Natural killer cell (primary cell): Measurements from ENCODE around the gene ANKRD13A. TPM values are rescaled to one million over a fixed set of nuclear protein-coding genes. Genes with fewer than 3 reads are reported as not detected.
A peak's percentile ranks its signal among the peaks of the same experiment; 100 is the strongest.

Experiments
- ATAC-seq, 3 donors: fragments of 150-1000 bp in 2 of 3; fragments of 200-7000 bp in 1 of 3; cut with Tn5 transposase; 1 replicate in 1 of 3; 2 replicates in 2 of 3; pipeline ENCODE4 v1.10.0; 2021; ENCODE audit warnings: mild to moderate bottlenecking in 2 of 3, moderate library complexity in 2 of 3
- DNase-seq, 2 donors: peaks; one replicate each; pipeline versions ENCODE4 v3.0.0 to v3.0.0-alpha.2; 2013 to 2021; ENCODE audit warnings: mixed read lengths in 1 of 2
- H3K27ac ChIP-seq: one replicate; pipeline ENCODE4 v1.5.1; 2013; ENCODE audit warnings: mild to moderate bottlenecking, low read length
- H3K27me3 ChIP-seq: one replicate; pipeline ENCODE4 v1.6.1; 2013; ENCODE audit warnings: low read length; ENCODE audit not compliant: control insufficient read depth, insufficient read depth
- H3K36me3 ChIP-seq: one replicate; pipeline ENCODE4 v1.6.1; 2013; ENCODE audit warnings: low read length; ENCODE audit not compliant: control insufficient read depth, insufficient read depth
- H3K4me1 ChIP-seq: one replicate; pipeline ENCODE4 v1.6.1; 2013; ENCODE audit warnings: low read length; ENCODE audit not compliant: control insufficient read depth, insufficient read depth
- H3K4me3 ChIP-seq: one replicate; pipeline ENCODE4 v1.5.1; 2013; ENCODE audit warnings: low read length
- H3K9me3 ChIP-seq: one replicate; pipeline ENCODE4 v1.6.1; 2013; ENCODE audit warnings: low read length; ENCODE audit not compliant: control insufficient read depth, insufficient read depth
- H3K27ac Mint-ChIP-seq, 2 donors: one replicate each; pipeline ENCODE4 v1.8.0; 2022; ENCODE audit warnings: mild to moderate bottlenecking in 2 of 2, mixed read lengths in 2 of 2, moderate library complexity in 1 of 2
- H3K27me3 Mint-ChIP-seq, 2 donors: one replicate each; pipeline ENCODE4 v1.8.0; 2022; ENCODE audit warnings: low read depth in 2 of 2, mixed read lengths in 2 of 2
- H3K36me3 Mint-ChIP-seq: one replicate; pipeline ENCODE4 v1.8.0; 2022; ENCODE audit warnings: mixed read lengths
- H3K4me1 Mint-ChIP-seq, 2 donors: one replicate each; pipeline ENCODE4 v1.8.0; 2022; ENCODE audit warnings: mixed read lengths in 2 of 2
- H3K4me3 Mint-ChIP-seq: one replicate; pipeline ENCODE4 v1.8.0; 2022; ENCODE audit warnings: mild to moderate bottlenecking, moderate library complexity, mixed read lengths
- H3K9me3 Mint-ChIP-seq, 2 donors: one replicate each; pipeline ENCODE4 v1.8.0; 2022; ENCODE audit warnings: mixed read lengths in 2 of 2
- WGBS: methylation state at CpG from one replicate; pipeline ENCODE4 v1.1.7; 2013; ENCODE audit warnings: missing lambda C conversion rate; ENCODE audit not compliant: insufficient coverage; 5-methylcytosine and 5-hydroxymethylcytosine counted together
- intact Hi-C: fragments of 100-400 bp; cut with micrococcal nuclease; formaldehyde crosslinking; loops from one replicate; pipeline ENCODE4 v1.14.2; 2022
- total RNA-seq, 4 donors: library from RNA; stranded (reverse); fragments of 120-200 nt in 1 of 4; gene quantifications; one replicate each; pipeline versions ENCODE4 v1.2.3 to v1.2.4, GENCODE V29; 2013 to 2022
- TF ChIP-seq, protein P1 (sequence below): fragments of 200-600 bp; IDR thresholded peaks from one replicate; pipeline ENCODE4 v1.8.0; 2022; ENCODE audit warnings: antibody characterized with exemption

The ANKRD13A gene
- 10 to 100 TPM; 74.9 to 93.6 (median 90.7) TPM for total RNA-seq
- total RNA-seq (2013) = 141 TPM

- no peaks in the 10 kb centered on the region for H3K27me3 ChIP-seq
- H3K36me3 ChIP-seq = peaks cover 2% of the 10 kb centered on the region
- peak; percentile 75 to 91 (median 79) for ATAC-seq
- peak within 1 kb of the TSS; percentile 97 for H3K4me3 Mint-ChIP-seq
- H3K36me3 Mint-ChIP-seq = no peaks in the 10 kb centered on the region
- peak; percentile 83 to 96 for DNase-seq
- peak within 1 kb of the TSS; percentile 96 for H3K27ac ChIP-seq
- intact Hi-C loops = loop anchor here (5.0 to 10.0 kb wide), 5 partner anchors 48 to 427 kb away; partner anchors contain the start of genes C12orf76, FAM222A, GLTP and MMAB
- H3K4me1 Mint-ChIP-seq = peaks cover 46 to 67% of the 10 kb centered on the region in 2 donors
- WGBS = under 1% methylated on average over 62 of the region's 62 CpGs
- H3K27me3 Mint-ChIP-seq = no peaks in the 10 kb centered on the region
- peak within 1 kb of the TSS; percentile 93 to 96 for H3K27ac Mint-ChIP-seq
- no peaks in the 10 kb centered on the region for H3K9me3 Mint-ChIP-seq
- TF ChIP-seq, protein P1, sequence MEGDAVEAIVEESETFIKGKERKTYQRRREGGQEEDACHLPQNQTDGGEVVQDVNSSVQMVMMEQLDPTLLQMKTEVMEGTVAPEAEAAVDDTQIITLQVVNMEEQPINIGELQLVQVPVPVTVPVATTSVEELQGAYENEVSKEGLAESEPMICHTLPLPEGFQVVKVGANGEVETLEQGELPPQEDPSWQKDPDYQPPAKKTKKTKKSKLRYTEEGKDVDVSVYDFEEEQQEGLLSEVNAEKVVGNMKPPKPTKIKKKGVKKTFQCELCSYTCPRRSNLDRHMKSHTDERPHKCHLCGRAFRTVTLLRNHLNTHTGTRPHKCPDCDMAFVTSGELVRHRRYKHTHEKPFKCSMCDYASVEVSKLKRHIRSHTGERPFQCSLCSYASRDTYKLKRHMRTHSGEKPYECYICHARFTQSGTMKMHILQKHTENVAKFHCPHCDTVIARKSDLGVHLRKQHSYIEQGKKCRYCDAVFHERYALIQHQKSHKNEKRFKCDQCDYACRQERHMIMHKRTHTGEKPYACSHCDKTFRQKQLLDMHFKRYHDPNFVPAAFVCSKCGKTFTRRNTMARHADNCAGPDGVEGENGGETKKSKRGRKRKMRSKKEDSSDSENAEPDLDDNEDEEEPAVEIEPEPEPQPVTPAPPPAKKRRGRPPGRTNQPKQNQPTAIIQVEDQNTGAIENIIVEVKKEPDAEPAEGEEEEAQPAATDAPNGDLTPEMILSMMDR = no peak
- no peaks in the 10 kb centered on the region for H3K9me3 ChIP-seq
- peak within 1 kb of the TSS; percentile 89 for H3K4me3 ChIP-seq
- peaks cover 49% of the 10 kb centered on the region for H3K4me1 ChIP-seq
Measured at GRCh38 chr12:109998904-109999648, at the start of gene ANKRD13A. ANKRD13A (plus strand) TSS chr12:109999430; CDS start chr12:109999689, 259 bp downstream.

DNA sequence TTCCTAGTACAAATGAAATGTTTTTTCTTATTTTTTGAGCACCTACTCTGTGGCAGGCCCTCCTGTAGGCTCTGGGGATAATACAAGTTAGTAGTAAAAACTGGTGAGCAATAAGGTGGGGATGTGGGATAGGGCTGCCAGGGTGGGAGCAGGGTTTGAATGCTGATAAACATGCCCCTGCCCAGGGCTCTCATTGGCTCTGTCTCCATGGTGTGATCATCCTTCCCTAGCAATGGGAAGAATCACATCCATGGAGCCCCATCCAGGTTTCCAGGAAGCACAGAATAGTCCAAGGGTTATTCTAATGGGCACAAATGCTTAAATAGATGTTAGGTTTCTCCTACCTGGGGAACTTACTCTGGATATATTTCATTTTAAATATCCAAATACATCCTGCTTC is 48.6 kb upstream of the ANKRD13A start:
- Histone ChIP-seq H3K27ac (no peak overlapping the region), H3K4me1 (peaks cover 8% of the 10 kb centered on the region), H3K36me3 (peaks cover 68% of the 10 kb centered on the region), H3K27me3 (no peaks in the 10 kb centered on the region), H3K9me3 (no peaks in the 10 kb centered on the region), H3K4me3 (no peak overlapping the region)
- H3K4me3 Mint-ChIP-seq = no peak overlapping the region
- H3K27ac Mint-ChIP-seq = peak overlapping the region; percentile 76 to 80
- DNase-seq = no peak
- intact Hi-C loops = no loop called here
- peaks cover 64% of the 10 kb centered on the region for H3K36me3 Mint-ChIP-seq
- no peaks in the 10 kb centered on the region for H3K9me3 Mint-ChIP-seq
- H3K27me3 Mint-ChIP-seq = no peaks in the 10 kb centered on the region
- TF ChIP-seq, protein P1 = no peak
- ATAC-seq = no peak
- peaks cover 22 to 28% of the 10 kb centered on the region in 2 donors for H3K4me1 Mint-ChIP-seq

DNA sequence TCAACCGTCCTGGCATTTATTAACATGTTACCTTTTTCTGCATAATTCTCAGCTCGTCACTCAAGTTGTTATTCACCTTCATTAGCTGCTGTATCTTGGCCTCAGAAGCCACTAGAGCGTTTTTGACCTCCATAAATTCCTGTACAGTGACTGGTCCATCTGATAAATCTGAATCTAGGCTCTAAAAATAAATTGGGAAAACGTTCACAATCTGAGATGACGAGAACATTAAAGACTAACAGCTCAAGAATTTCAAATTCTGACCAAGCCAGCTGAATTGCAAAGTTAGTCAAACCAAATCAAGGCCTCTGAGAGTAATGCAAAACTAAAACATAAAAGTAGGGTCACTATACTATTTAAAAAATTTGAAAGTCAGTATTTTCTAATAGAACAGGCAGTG is 48.1 kb upstream of the ANKRD13A start:
- H3K9me3 Mint-ChIP-seq = no peaks in the 10 kb centered on the region
- 88% methylated on average over 5 of the region's 5 CpGs for WGBS
- Histone ChIP-seq H3K27me3 (no peaks in the 10 kb centered on the region), H3K4me3 (no peak overlapping the region), H3K36me3 (peaks cover 69% of the 10 kb centered on the region), H3K9me3 (no peaks in the 10 kb centered on the region), H3K4me1 (peaks cover 8% of the 10 kb centered on the region), H3K27ac (no peak overlapping the region)
- TF ChIP-seq, protein P1 = no peak
- ATAC-seq (no peak), DNase-seq (no peak)
- no peaks in the 10 kb centered on the region for H3K27me3 Mint-ChIP-seq
- peak overlapping the region; percentile 76 to 80 for H3K27ac Mint-ChIP-seq
- intact Hi-C loops = no loop called here
- no peak overlapping the region for H3K4me3 Mint-ChIP-seq
- peaks cover 64% of the 10 kb centered on the region for H3K36me3 Mint-ChIP-seq
- H3K4me1 Mint-ChIP-seq = peaks cover 22 to 28% of the 10 kb centered on the region in 2 donors
